Purkinje cell (primary cell): ENCODE results near the gene UNC13B. TPM values are rescaled to one million over a fixed set of nuclear protein-coding genes. Genes with fewer than 3 reads are reported as not detected.

Experiments used
- polyA plus RNA-seq: library from polyadenylated mRNA; unstranded; fragments of >200 nt; fragmentation: Nextera tagmentation; gene quantifications from 2 replicates; pipeline ENCODE4 v1.2.1, GENCODE V29; 2014

UNC13B gene
- 5.9 and 6.6 TPM in 2 replicates for polyA plus RNA-seq

DNA sequence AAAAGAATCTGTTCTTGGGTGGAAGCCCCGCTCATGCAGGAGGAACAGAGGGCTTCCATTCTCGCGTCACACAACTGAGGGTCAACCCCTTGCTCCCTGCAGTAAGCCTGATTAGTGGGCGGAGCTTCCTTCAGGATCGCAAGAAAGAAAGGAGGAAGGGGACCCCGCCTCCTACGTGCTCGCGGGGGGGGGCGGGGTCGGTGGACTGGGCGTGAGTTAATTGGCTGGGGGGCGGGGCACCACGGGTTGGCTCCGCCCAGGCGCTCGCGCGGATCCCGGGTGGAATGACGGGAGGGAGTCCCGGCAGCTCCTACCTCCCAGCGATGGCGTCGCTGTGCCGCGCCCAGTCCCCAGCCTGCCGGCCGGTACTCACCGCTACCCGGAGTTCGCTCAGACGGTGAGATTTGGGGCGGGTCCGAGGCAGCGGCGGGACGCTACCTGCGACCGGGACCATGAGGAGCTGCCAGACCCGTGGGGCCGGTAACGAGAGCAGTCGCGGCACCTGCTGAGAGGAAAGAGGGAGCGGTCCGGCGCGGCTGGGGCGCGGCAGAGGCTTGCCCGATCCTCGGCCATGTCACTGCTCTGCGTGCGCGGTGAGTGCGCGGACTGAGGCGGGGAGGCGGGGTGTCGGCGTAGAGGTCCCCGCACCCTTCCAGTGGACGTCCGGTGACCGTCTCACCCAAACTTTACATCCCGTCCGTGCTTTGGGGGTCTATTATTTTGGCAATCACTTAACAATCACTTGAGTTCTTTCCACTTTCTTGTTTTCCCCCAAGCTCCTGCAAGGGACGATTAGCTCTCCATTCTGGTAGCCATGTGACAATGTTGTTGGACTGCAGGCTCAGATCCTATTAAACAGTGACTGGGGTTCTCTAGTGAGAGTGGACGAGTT, at the start of gene UNC13B:
Gene UNC13B (plus strand): TSS at position 297 of the 892 bp plus-strand sequence. CDS start 275 bp downstream, at position 572.

DNA sequence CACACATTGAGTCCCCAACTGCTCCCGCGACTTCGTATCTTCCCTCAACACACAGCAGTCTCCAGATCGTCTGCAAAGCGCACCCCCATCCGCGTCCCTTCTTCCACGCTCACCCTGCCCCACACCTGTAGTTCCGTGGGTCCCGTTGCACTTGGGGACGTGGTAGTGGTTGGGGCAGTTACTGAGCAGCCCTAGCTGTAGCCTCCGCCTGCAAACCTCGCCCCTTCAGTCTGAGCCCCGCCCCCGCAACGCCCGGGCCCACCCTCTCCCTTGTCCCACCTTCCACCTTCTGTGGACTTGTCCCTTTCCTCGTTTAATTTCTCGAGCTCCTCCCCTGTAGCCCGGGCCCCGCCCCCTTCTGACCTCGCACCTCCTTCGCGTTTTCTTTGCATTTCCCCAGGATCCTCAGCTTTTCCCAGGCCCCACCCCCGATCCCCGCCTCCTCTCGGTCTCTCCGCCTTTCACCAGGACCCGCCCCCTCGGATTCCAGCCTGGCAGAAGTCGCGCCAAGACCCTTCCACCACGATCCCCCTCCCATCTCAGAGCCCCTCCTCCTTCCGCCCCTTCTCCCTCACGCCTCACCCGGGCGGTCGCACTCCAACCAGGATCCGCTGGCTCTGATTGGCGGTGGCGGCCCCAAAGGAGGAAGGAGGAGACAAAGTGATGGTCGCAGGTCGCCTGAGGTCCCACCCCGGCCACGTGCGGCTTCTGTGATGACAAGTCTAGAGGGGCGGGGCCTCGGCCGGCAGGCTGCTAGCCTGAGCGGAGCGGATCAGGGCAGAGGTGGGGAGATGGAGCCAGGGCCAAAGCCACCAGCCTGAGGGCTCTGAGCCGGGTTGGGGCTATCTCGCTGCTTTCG, 45.9 kb upstream of the UNC13B start, which contains the start of gene ATOSB:
Gene ATOSB (minus strand): TSS at position 183 of the 859 bp plus-strand sequence. CDS start 7,588 bp downstream, outside the sequence.

Other genes with a start within 250 kb of the UNC13B start
- gene PHF24, start 203.7 kb upstream of the UNC13B start, polyA plus RNA-seq, result 2.3 and 10.5 TPM in 2 replicates
- 2.9 and 5.4 TPM in 2 replicates for gene DNAJB5, start 172.3 kb upstream of the UNC13B start, polyA plus RNA-seq
- gene VCP, start 89.4 kb upstream of the UNC13B start, polyA plus RNA-seq, result 17.9 and 24.1 TPM in 2 replicates
- 3.2 and 6.0 TPM in 2 replicates for gene FANCG, start 82.1 kb upstream of the UNC13B start, polyA plus RNA-seq
- 6.3 and 10.7 TPM in 2 replicates for gene PIGO, start 65.4 kb upstream of the UNC13B start, polyA plus RNA-seq
- 50.1 and 51.7 TPM in 2 replicates for gene STOML2, start 58.9 kb upstream of the UNC13B start, polyA plus RNA-seq
- 3.0 and 4.6 TPM in 2 replicates for gene ATOSB, start 46.1 kb upstream of the UNC13B start, polyA plus RNA-seq